ENCODE measurements around the gene PHGDH. TPM values are rescaled to one million over a fixed set of nuclear protein-coding genes. Genes with fewer than 3 reads are reported as not detected.

Gene PHGDH
- total RNA-seq, 4 donors from 2014 or later, result 16.5 to 56.3 (median 42.9) TPM

- H3K36me3 ChIP-seq, result peaks cover 0 to 26% (median 0%) of the 10 kb centered on the region in 3 donors
- peak; percentile 46 to 47 for DNase-seq (ENCODE audit: low spot score in 2 of 2)
- 35 to 38% methylated on average over 17 of the region's 17 CpGs for WGBS, 2 donors
- H3K9me3 ChIP-seq, result no peaks in the 10 kb centered on the region
- H3K27me3 ChIP-seq, result no peaks in the 10 kb centered on the region
- peak overlapping the region in 1 of 4 donors; percentile 14 for H3K27ac ChIP-seq
- peaks cover 0 to 29% (median 0%) of the 10 kb centered on the region in 4 donors for H3K4me1 ChIP-seq
- no peak overlapping the region for H3K4me3 ChIP-seq
- no peak for TF ChIP-seq POLR2A (IDR thresholded peaks at IDR 0.05)
- peak; percentile 59 to 81 (median 71) for TF ChIP-seq CTCF (IDR thresholded peaks at IDR 0.05)
- no peak for TF ChIP-seq EP300 (IDR thresholded peaks at IDR 0.05)
Measured at GRCh38 chr1:119743776-119744597, 32.3 kb downstream of the PHGDH start.

DNA sequence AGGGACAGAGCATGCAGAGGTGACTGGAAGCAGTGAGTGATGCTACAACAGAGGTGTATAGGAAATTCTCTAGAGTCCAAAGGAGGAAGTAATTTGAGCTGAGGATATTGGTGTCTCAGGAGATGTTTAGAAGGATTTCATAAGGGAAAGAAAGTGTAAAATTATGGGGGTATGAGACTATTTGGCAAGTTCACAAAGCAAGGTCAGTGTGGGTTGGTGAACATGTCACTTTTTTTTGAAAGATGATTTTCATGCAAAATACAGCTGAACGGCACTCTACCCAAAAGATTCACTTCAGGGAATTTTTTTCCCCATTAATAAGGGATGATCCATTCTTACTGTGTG is 32.8 kb downstream of the PHGDH start:
- 74 to 82% methylated on average over 1 of the region's 1 CpG for WGBS, 2 donors
- Histone ChIP-seq H3K4me1 (peaks cover 0 to 23% (median 0%) of the 10 kb centered on the region in 4 donors), H3K27ac (no peak overlapping the region), H3K36me3 (peaks cover 0 to 26% (median 0%) of the 10 kb centered on the region in 3 donors), H3K27me3 (no peaks in the 10 kb centered on the region), H3K9me3 (no peaks in the 10 kb centered on the region), H3K4me3 (no peak overlapping the region)
- no peak for DNase-seq (ENCODE audit: low spot score in 2 of 2)
- TF ChIP-seq CTCF (IDR thresholded peaks at IDR 0.05) (no peak), EP300 (IDR thresholded peaks at IDR 0.05) (no peak), POLR2A (IDR thresholded peaks at IDR 0.05) (no peak)

GRCh38 chr1:119745034-119745433 is 33.3 kb downstream of the PHGDH start:
- no peaks in the 10 kb centered on the region for H3K27me3 ChIP-seq
- H3K4me1 ChIP-seq, result peaks cover 0 to 23% (median 0%) of the 10 kb centered on the region in 4 donors
- WGBS, 2 donors, result 88 to 89% methylated on average over 1 of the region's 1 CpG
- H3K9me3 ChIP-seq, result no peaks in the 10 kb centered on the region
- TF ChIP-seq POLR2A (IDR thresholded peaks at IDR 0.05) (no peak), EP300 (IDR thresholded peaks at IDR 0.05) (no peak), CTCF (IDR thresholded peaks at IDR 0.05) (no peak)
- no peak overlapping the region for H3K27ac ChIP-seq
- peaks cover 0 to 26% (median 0%) of the 10 kb centered on the region in 3 donors for H3K36me3 ChIP-seq
- no peak overlapping the region for H3K4me3 ChIP-seq
- no peak for DNase-seq (ENCODE audit: low spot score in 2 of 2)

DNA sequence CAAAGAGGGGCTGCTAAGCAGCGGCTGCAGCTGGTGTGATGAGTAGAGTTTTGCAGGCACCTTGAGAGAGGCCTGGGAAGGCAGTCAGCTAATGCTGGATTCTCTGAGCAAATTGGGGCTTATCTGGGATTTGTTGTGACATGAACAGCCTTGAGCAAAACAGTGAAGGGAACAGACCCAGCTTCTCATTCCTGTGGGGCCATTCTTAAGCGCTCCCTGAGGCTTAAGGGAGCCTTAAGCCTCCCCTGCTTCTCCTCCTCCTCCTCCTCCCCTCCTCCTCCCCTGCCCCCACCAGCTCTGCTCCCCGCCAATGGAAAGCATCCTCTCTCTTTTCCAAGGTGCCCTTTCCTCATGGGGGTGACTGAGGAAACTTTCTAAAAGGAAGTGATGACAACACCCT is 35.7 kb downstream of the PHGDH start:
- Histone ChIP-seq H3K4me1 (peaks cover 0 to 16% (median 0%) of the 10 kb centered on the region in 4 donors), H3K9me3 (no peaks in the 10 kb centered on the region), H3K27ac (no peak overlapping the region), H3K27me3 (no peaks in the 10 kb centered on the region), H3K36me3 (peaks cover 0 to 13% (median 0%) of the 10 kb centered on the region in 3 donors), H3K4me3 (no peak overlapping the region)
- no peak for TF ChIP-seq EP300 (IDR thresholded peaks at IDR 0.05)
- no peak for TF ChIP-seq CTCF (IDR thresholded peaks at IDR 0.05)
- TF ChIP-seq POLR2A (IDR thresholded peaks at IDR 0.05), result no peak
- no peak for DNase-seq (ENCODE audit: low spot score in 2 of 2)
- 81 to 86% methylated on average over 3 of the region's 3 CpGs for WGBS, 2 donors

DNA sequence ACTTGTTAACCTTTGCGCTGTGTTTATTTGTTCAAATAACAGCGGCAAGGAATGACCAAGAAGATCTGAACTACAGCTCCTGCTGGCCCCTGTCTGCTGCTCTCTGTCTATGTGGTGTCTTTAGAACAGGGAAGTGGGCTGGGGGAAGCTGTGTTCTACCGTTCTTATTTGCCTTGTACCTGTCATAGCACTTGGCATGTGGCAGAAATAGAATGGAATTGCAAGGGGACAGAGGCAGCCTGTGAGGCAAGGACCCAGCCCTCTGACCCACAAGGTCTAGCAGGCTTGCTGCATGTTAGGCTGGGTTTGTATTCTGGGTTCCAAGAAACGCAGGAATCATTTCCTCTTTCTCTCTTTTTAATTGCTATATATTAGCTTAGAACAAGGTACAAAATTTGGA is 36.3 kb downstream of the PHGDH start:
- no peak for DNase-seq (ENCODE audit: low spot score in 2 of 2)
- no peaks in the 10 kb centered on the region for H3K27me3 ChIP-seq
- H3K4me3 ChIP-seq, result no peak overlapping the region
- H3K36me3 ChIP-seq, result peaks cover 0 to 7% (median 0%) of the 10 kb centered on the region in 3 donors
- no peak overlapping the region for H3K27ac ChIP-seq
- peaks cover 0 to 13% (median 0%) of the 10 kb centered on the region in 4 donors for H3K4me1 ChIP-seq
- 56 to 63% methylated on average over 4 of the region's 4 CpGs for WGBS, 2 donors
- H3K9me3 ChIP-seq, result no peaks in the 10 kb centered on the region
- no peak for TF ChIP-seq EP300 (IDR thresholded peaks at IDR 0.05)
- TF ChIP-seq CTCF (IDR thresholded peaks at IDR 0.05), result no peak
- TF ChIP-seq POLR2A (IDR thresholded peaks at IDR 0.05), result no peak
